ENCODE results near the gene RBM20. TPM values are rescaled to one million over a fixed set of nuclear protein-coding genes. Genes with fewer than 3 reads are reported as not detected.
A peak's percentile ranks its signal among the peaks of the same experiment; 100 is the strongest.

RBM20 gene
- total RNA-seq, 4 donors from 2014 or later, result 7.4 to 18.4 (median 10.2) TPM

DNA sequence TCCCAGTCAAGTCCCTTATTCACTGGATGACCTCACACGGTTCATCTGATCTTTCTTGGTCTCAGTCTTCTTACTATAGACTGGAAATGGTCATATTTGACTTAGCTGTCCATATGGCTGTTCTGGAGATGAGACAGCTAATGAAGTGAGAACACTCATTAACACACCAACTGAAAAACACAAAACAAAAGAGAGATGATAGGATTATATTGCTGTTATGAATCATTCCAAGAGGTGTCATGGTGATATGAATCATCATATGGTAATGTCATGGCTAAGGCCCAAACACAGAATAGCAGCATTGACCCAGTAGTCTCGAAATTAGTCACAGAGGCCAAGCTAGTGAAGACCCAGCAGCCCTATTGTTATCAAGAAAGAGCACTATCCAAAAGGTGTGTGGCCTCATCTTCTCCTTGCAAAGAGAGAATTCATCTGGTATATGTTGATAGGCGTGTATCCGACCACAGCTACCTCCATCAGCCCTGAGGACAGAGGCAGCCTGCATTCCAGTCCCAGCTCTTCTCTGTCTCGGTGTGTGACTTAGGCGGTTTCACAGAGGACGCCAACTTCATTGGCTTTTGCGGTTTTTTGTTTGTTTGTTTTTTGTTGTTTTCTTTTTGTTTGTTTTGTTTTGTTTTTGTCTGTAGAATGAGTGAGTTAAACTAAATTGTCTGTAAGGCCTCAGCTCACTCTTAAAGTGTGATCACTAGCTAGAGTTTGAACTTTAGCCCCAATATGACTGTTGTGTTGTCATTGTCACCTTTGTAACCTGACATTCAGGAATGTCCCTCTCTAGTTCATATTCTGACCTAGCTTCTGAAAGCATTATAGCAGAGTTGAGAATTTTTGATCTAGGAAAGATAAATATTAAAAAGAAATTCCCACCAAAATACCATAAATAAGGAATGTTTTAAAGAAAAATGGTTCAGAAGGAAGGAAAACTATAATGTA is 130.2 kb downstream of the RBM20 start:
- TF ChIP-seq CTCF (IDR thresholded peaks at IDR 0.05 in 4 of 5, conservative IDR thresholded peaks at IDR 0.05 in 1 of 5) (no peak), POLR2A (IDR thresholded peaks at IDR 0.05) (no peak)
- in situ Hi-C loops (cut with MboI; ENCODE audit: low sequenced_read_pairs in 4 of 4), result loop anchor here in 2 of 4 donors (25.0 kb wide), 1 partner anchor 162 kb away; no protein-coding TSS in a partner anchor
- peak overlapping the region; percentile 50 to 71 (median 64) for H3K27ac ChIP-seq
- H3K4me3 ChIP-seq, result no peak overlapping the region
- H3K27me3 ChIP-seq, result no peaks in the 10 kb centered on the region
- no peaks in the 10 kb centered on the region for H3K36me3 ChIP-seq
- no peaks in the 10 kb centered on the region for H3K9me3 ChIP-seq
- peaks cover 45 to 54% of the 10 kb centered on the region in 2 donors for H3K4me1 ChIP-seq
- no peak for DNase-seq
- intact Hi-C loops (cut with DNase I; ENCODE audit: low total_unique reads), result loop anchor here (5.0 kb wide), 1 partner anchor 92 kb away; no protein-coding TSS in a partner anchor
- peak; percentile 53 to 82 for ATAC-seq

DNA sequence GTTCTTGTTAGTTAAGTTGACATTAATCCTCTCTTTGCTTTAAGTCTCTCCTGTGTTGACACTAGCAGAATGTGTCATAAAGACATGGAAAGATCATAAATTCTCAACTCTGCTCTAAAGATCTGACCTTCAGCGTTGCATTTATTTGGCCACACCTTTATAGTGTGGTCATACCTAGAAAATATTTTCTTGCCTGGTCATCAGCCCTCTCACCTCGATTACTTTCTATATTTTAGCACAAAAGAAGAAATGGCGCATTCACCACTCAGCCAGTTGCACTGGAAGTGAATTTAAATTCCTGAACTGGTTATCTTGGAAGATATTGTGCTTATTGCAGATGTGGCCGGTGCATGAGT is 130.9 kb downstream of the RBM20 start:
- DNase-seq, result no peak
- Histone ChIP-seq H3K27ac (peak overlapping the region in 3 of 4 donors; percentile 50 to 65 (median 64)), H3K36me3 (no peaks in the 10 kb centered on the region), H3K4me3 (no peak overlapping the region), H3K27me3 (no peaks in the 10 kb centered on the region), H3K4me1 (peaks cover 45 to 58% of the 10 kb centered on the region in 2 donors), H3K9me3 (no peaks in the 10 kb centered on the region)
- no peak for ATAC-seq
- in situ Hi-C loops (cut with MboI; ENCODE audit: low sequenced_read_pairs in 4 of 4) (loop anchor here in 2 of 4 donors (25.0 kb wide), 1 partner anchor 163 kb away; no protein-coding TSS in a partner anchor), intact Hi-C loops (cut with DNase I; ENCODE audit: low total_unique reads) (loop anchor here (5.0 kb wide), 1 partner anchor 93 kb away; no protein-coding TSS in a partner anchor)
- TF ChIP-seq POLR2A (IDR thresholded peaks at IDR 0.05), result no peak
- TF ChIP-seq CTCF (IDR thresholded peaks at IDR 0.05 in 4 of 5, conservative IDR thresholded peaks at IDR 0.05 in 1 of 5), result no peak

GRCh38 chr10:110775406-110775805 is 131.3 kb downstream of the RBM20 start:
- Histone ChIP-seq H3K4me3 (no peak overlapping the region), H3K36me3 (no peaks in the 10 kb centered on the region), H3K9me3 (no peaks in the 10 kb centered on the region), H3K4me1 (peaks cover 47 to 62% of the 10 kb centered on the region in 2 donors), H3K27me3 (no peaks in the 10 kb centered on the region), H3K27ac (peak overlapping the region in 2 of 4 donors; percentile 64 to 65)
- intact Hi-C loops (cut with DNase I; ENCODE audit: low total_unique reads), result loop anchor here (5.0 kb wide), 1 partner anchor 93 kb away; no protein-coding TSS in a partner anchor
- no peak for DNase-seq
- in situ Hi-C loops (cut with MboI; ENCODE audit: low sequenced_read_pairs in 4 of 4), result loop anchor here in 2 of 4 donors (25.0 kb wide), 1 partner anchor 163 kb away; no protein-coding TSS in a partner anchor
- no peak for ATAC-seq
- TF ChIP-seq POLR2A (IDR thresholded peaks at IDR 0.05), result no peak
- TF ChIP-seq CTCF (IDR thresholded peaks at IDR 0.05 in 4 of 5, conservative IDR thresholded peaks at IDR 0.05 in 1 of 5), result no peak

- Histone ChIP-seq H3K4me1 (peaks cover 55 to 73% of the 10 kb centered on the region in 2 donors), H3K4me3 (no peak overlapping the region), H3K36me3 (no peaks in the 10 kb centered on the region), H3K9me3 (no peaks in the 10 kb centered on the region), H3K27ac (peak overlapping the region in 3 of 4 donors; percentile 23 to 61 (median 32)), H3K27me3 (no peaks in the 10 kb centered on the region)
- no peak for DNase-seq
- intact Hi-C loops (cut with DNase I; ENCODE audit: low total_unique reads) (loop anchor here (5.0 kb wide), 1 partner anchor 95 kb away; no protein-coding TSS in a partner anchor), in situ Hi-C loops (cut with MboI; ENCODE audit: low sequenced_read_pairs in 4 of 4) (loop anchor here in 2 of 4 donors (25.0 kb wide), 1 partner anchor 165 kb away; no protein-coding TSS in a partner anchor)
- TF ChIP-seq CTCF (IDR thresholded peaks at IDR 0.05 in 4 of 5, conservative IDR thresholded peaks at IDR 0.05 in 1 of 5), result no peak
- no peak for TF ChIP-seq POLR2A (IDR thresholded peaks at IDR 0.05)
- ATAC-seq, result peak in 1 of 2 donors; percentile 31
Observed at GRCh38 chr10:110777017-110777416, 132.9 kb downstream of the RBM20 start.
